ENCODE measurements around the gene RARB.

RARB gene

GRCh38 chr3:25554376-25554775 lies 126.3 kb downstream of the RARB start:
- DNase-seq (ENCODE audit: low read depth), result no peak

DNA sequence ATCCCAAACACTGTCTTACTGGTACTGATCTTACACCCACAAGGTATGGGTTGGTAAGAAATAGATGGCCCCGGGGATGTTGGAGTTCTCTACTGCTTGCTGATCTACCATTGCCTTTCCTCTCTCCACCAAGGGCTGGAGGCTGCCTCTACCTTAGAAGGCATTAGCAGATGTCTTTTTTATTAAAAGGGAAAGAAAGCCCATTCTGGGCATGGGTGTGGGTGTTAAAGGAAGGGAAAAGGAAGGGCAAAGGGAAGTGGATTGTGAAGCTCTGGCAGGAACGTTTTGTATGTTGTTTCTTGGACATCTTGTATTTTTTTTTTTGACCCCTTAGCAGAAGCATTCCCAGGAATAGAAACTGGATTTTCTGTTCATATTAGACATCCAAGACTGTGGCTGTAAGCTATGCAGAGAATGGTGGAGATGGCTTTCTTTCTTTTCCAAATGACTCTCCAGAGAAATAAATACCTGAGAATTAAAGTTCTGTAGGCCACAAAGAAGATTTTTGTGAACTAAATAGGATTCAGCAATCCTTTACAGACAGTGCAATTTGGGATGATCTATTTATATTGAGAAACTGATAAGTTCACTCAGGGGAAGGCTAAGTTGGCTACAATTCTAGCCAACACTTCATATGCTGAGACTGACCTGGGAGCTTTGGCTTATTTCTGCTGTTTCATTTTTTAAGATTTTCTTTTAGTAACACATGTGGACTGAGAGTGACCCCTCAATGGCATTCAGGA lies 127.8 kb downstream of the RARB start:
- no peak for DNase-seq (ENCODE audit: low read depth)

- no peak for DNase-seq (ENCODE audit: low read depth)
Measured at GRCh38 chr3:25556447-25556846, 128.4 kb downstream of the RARB start.

DNA sequence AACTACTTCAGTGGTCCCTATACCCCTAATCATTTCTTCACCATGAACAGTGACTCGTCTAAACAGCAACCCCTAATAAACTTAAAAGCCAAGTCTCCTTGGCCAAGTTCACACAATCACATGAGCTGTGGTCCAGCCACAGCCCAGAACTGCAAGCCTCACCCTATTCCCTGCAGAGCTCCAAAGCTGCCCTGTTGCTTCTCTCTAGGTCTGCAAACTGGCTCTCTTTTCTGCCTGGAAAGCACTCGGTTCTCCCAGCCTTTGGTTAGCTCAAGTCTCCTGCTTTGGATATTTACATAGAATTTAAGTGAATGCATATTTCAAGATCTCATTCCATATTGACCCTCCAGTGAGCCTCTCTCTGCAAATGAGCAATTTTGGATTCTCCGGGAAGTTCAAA lies 129.6 kb downstream of the RARB start:
- no peak for DNase-seq (ENCODE audit: low read depth)

GRCh38 chr3:25558121-25558520 lies 130.1 kb downstream of the RARB start:
- no peak for DNase-seq (ENCODE audit: low read depth)

DNA sequence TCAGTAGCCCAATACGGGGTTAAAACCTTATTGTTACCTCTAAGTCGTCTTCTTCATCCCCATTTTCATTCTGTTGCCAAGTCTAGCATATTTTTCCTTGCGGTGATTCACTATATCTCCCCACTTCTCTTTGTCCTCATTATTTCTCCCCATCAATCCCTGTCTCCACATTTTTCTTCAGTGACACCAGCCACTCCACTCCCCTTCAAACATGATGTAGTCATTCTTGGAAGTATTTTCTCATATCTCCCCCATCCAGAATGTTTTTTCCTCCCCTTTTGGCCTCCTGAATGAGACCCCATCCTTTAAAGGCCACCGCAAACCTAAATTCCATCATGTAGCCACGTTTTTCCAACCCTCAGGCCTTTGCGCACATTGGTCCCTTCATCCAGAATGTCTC lies 130.7 kb downstream of the RARB start:
- no peak for DNase-seq (ENCODE audit: low read depth)

DNA sequence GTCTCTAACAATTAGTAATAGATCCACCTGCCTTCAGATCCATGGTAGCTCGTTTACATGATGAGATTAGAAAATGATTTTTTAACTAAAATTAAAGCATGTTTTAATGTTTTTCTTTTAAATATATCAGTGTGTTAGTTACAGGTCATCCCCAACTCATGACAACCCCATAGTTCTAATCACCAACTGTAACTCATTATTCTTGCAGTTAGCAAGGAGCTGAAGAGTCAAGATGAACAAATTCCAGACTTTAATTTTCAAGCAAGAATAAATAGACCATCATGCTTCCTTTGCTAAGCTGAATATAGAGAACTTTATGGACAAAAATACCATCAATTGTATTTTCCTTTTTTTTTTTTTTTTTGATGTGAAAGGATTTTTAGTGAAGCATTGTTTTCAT lies 135.5 kb downstream of the RARB start:
- DNase-seq (ENCODE audit: low read depth), result no peak

DNA sequence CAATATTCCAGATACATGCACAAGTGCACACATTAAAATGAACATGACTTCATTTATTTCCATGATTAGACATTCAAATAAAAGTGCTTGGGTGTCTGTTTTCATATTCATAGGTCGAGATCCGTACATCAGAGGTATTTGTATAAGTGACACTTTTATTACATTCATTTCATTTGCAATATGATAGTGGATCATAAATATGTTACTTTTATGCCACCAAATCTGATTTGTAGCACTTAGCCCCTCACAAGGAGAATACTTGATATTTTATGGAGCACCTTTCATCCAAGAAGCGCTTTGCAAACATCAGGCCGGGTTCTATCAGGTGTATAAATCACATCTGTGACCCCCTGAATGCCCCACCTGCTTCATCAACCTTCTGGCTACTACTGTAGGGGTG lies 136.0 kb downstream of the RARB start:
- no peak for DNase-seq (ENCODE audit: low read depth)

DNA sequence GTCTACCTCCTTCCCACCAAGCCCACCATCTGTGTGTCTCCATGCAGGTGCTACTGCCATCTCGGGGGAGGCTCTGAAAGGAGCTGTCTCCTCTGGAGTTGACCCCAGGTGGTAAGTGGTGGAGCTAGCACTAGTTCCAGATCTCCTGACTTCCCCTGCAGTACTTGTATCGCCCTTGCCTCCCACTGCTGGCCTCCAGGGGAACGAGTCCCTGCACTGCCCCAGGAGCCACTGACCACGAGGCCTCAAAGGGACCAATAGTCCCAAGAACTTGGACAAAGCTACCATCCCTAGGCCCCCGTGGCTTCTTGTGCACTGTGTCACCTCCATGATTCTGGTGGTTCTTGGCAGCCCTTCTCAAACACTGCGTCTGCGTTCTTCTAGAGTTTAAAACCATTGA lies 137.7 kb downstream of the RARB start:
- no peak for DNase-seq (ENCODE audit: low read depth)

DNA sequence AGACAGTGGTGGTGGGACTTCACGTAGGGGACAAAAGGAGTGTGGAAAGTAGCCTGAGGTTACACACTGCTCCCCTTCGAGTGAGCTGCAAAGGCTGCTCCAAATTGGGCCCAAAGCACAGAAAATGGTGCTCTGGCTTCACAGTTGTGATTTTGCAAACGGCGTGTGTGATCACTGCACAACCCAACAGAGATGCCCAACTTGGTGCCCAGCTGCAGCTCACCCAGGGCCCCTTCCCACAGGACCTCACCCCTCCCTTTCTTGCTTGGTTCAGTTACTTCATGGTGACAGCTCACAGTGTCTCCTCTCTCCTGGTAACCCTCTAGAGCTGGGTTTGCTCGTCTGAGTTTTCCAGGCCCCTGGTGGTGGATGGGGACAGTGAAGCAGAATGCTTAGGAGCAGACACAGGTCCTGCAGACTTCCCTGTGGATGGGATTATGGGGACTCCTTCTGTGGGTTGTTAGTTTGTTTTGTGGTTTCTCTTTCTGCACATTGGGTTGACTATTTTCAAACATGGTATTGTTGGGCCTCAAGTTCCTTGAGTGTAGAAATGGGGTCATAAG lies 138.4 kb downstream of the RARB start:
- no peak for DNase-seq (ENCODE audit: low read depth)

GRCh38 chr3:25567388-25567787 lies 139.3 kb downstream of the RARB start:
- no peak for DNase-seq (ENCODE audit: low read depth)

DNA sequence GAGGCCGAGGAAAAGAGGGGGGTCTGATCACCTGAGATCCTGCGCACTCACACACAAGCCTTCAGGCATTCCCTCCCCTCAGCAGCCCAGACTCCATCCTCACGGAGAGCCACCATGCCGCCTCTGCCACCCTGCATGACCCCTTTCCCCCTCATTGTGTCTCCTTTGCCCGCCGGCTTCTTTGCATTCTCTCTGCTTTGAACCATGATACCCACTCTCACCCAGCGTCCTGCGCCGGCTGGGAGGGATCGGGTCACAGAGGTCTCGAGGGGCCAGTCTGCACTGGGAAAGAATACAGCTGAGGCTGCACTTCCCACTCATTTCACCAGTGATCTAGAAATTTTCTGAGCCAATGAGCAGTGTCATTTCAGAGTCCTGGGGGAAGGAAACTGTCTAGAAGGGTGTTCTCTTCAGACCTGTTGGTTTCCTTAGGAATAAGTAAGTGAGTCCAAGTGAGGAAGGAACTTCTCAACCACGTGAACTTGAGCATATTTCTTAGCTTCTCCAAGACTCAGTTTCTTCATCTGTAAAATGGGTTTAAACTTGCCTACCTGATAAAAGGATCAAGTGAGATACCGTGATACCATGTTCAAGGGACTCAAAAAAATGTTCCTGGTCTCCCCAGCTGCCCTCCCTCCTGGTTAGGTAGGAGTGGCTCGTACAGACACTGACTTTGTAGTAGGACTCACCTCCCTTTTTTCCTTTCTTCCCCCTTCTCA lies 139.9 kb downstream of the RARB start:
- DNase-seq (ENCODE audit: low read depth), result no peak

GRCh38 chr3:25568525-25569078 lies 140.5 kb downstream of the RARB start:
- DNase-seq (ENCODE audit: low read depth), result no peak

GRCh38 chr3:25571285-25571684 lies 143.2 kb downstream of the RARB start:
- no peak for DNase-seq (ENCODE audit: low read depth)

- DNase-seq (ENCODE audit: low read depth), result no peak
Measured at GRCh38 chr3:25572336-25572735, 144.3 kb downstream of the RARB start.

- DNase-seq (ENCODE audit: low read depth), result no peak
Measured at GRCh38 chr3:25572919-25573385, 144.9 kb downstream of the RARB start.

GRCh38 chr3:25573386-25574171 lies 145.5 kb downstream of the RARB start:
- DNase-seq (ENCODE audit: low read depth), result no peak

DNA sequence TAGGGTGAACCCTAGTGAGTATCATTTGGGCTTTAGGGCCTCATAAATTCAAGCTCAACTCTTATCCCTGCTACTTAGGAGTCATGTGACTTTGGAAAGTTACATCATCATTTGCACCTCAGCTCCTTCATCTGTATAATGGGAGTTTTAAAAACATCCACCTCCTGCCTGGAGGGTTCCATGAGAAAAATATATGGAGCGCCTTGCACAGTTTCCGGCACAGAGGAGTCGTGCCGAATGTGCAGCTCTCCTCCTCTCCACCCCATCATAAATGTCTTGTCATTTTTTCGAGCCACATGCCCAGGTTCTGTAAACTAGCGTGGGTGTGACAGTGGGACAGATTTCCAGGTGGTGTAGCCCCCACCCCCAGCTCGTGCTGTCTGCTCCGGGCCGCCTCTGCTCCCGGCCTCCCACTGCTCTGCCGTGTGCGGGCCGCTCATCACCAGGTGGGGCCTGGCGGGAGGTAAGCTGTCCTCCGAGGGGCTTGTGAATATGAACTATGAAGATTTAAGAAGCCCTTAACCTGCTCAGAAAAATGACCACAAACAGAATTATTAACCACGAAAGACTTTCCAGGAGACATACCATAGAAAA lies 146.2 kb downstream of the RARB start:
- DNase-seq (ENCODE audit: low read depth), result no peak

- no peak for DNase-seq (ENCODE audit: low read depth)
Measured at GRCh38 chr3:25575001-25575400, 146.9 kb downstream of the RARB start.

- DNase-seq (ENCODE audit: low read depth), result no peak
Measured at GRCh38 chr3:25576146-25576545, 148.1 kb downstream of the RARB start.

- no peak for DNase-seq (ENCODE audit: low read depth)
Measured at GRCh38 chr3:25576831-25577454, 148.9 kb downstream of the RARB start.

All from stimulated activated CD8-positive, alpha-beta memory T cell treated with anti-CD3 and anti-CD28 coated beads, Interleukin-15, amount 100 ng/mL, for 1 hour (primary cell).